Tibial artery (tissue), 4 donors: ENCODE results near the gene AQP3.
A peak's percentile ranks its signal among the peaks of the same experiment; 100 is the strongest.

Source experiments
- DNase-seq, 2 donors: peaks; one replicate each; pipeline ENCODE4 v3.0.0-alpha.2; 2019
- H3K27ac ChIP-seq, 2 donors: fragments of 200-600 bp; sonication (generic) in 1 of 2; 1 replicate in 1 of 2; 2 replicates in 1 of 2; pipeline ENCODE4 v1.5.1; 2018 to 2019; ENCODE audit warnings: mild to moderate bottlenecking in 1 of 2
- H3K27me3 ChIP-seq, 2 donors: fragments of 200-600 bp; sonication (generic) in 1 of 2; one replicate each; pipeline versions ENCODE4 v1.5.1 to v1.6.0; 2016 to 2019
- H3K36me3 ChIP-seq, 3 donors: fragments of 200-600 bp; sonication (generic) in 2 of 3; one replicate each; pipeline ENCODE4 v1.5.1; 2016 to 2019; ENCODE audit warnings: mild to moderate bottlenecking in 2 of 3
- H3K4me1 ChIP-seq, 4 donors: fragments of 200-600 bp; sonication (generic) in 2 of 4; 1 replicate in 3 of 4; 2 replicates in 1 of 4; pipeline ENCODE4 v1.5.1; 2016 to 2019
- H3K4me3 ChIP-seq, 2 donors: fragments of 200-600 bp; sonication (generic) in 1 of 2; 1 replicate in 1 of 2; 2 replicates in 1 of 2; pipeline ENCODE4 v1.5.1; 2018 to 2019; ENCODE audit warnings: mild to moderate bottlenecking in 2 of 2
- H3K9me3 ChIP-seq, 3 donors: fragments of 200-600 bp; sonication (generic) in 1 of 3; one replicate each; pipeline ENCODE4 v1.5.1; 2016 to 2019
- intact Hi-C: fragments of 100-400 bp; cut with DNase I; formaldehyde crosslinking; loops from one replicate; pipeline ENCODE4 v1.15.0; 2023; ENCODE audit warnings: low total_unique reads
- TF ChIP-seq, protein P1 (sequence below), 2 experiments: fragments of 200-600 bp in 1 of 2; fragments of 450-650 bp in 1 of 2; IDR thresholded peaks; one replicate each; pipeline ENCODE4 v1.5.1; 2017 to 2019; ENCODE audit warnings: antibody characterized with exemption in 2 of 2, mild to moderate bottlenecking in 1 of 2, moderate library complexity in 1 of 2

Gene AQP3

DNA sequence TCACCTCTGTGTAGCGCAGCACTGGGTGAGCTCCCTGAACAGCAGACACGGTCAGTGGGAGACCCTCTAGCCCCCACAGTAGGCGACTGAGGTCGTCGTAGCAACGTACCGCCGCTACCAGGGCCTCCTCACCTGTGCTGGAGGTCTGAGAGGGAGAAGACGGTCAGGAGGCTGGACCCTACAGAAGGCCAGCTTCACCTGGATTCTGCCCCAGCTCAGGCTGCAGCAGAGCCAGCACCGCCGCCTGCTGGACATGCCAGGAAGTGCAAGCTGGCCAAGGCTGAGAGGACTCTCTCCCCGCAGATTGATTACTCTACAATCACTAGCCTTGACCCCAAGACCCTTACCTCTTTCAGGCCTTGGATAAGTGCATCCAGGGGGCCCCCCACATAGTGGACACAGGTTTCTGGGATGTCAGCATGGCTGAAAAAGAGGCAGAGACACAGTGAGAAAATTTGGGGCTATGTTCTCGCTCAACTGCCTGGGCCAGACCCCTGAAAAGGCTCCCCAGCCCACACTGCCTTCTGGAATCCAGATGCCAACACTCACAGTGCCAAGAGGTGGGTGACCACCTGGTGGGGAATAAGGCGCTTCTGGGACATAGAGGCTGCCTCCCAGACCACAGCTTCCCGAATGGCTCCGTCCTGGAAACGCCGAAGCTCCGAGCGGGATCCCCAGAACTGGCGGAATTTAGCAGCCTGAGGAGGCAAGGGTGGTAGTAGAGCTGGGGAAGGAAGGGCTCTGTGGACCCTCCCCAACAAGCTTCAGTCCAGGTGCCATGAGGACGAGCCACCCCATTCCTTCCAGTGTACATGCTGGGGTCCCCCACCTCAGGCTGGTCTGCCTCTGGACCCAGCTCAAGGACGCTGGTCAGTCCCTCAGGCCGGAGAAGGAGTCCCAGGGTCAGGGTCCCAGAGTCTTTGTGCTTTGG is 19.4 kb upstream of the AQP3 start:
- peaks cover 85 to 100% (median 96%) of the 10 kb centered on the region in 3 donors for H3K36me3 ChIP-seq

DNA sequence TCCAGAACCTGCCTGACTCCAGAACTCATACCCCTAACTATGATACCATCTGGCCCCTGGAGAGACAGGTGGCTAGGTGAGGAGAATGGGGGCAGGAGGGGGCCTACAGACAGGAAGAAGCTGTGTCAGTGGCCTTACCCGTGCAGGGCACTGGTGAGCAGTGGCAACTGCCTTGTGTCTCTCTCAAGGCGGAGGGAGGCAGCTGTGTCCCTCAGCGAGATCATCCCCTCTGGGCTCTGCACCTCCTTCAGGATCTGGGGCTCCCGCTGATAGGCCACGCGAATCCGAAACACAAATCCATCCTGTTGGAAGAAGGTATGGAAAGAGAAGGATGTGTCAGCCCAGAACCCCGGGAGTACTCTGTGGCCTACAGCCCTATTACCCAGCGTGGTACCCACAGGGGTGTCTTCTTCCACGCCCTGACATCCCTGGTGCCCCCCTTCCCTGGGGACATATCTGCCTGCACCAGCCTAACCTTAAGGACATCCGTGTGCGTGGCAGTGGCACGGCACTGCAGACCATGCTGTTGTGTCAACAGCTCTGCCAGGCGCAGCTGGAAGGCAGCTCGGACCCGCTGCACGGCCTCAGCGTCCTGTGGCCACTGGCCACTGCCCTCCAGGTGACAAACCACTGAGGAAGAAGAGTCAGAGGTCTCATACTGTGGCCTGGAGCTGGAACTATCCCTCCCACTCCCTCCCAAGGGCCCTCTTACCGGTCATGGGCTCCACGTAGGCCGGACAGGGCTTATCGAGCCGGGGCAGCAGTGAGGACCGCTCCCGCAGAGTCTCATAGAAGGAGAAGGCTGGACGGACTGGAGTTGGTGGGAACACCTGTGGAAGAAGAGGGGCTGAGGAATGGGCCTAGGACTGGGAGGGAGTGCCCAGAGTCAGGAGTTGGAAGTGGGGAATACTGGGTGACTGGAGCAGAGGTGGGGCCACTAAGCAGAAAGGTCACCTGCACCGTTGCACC is 18.5 kb upstream of the AQP3 start:
- TF ChIP-seq, protein P1, sequence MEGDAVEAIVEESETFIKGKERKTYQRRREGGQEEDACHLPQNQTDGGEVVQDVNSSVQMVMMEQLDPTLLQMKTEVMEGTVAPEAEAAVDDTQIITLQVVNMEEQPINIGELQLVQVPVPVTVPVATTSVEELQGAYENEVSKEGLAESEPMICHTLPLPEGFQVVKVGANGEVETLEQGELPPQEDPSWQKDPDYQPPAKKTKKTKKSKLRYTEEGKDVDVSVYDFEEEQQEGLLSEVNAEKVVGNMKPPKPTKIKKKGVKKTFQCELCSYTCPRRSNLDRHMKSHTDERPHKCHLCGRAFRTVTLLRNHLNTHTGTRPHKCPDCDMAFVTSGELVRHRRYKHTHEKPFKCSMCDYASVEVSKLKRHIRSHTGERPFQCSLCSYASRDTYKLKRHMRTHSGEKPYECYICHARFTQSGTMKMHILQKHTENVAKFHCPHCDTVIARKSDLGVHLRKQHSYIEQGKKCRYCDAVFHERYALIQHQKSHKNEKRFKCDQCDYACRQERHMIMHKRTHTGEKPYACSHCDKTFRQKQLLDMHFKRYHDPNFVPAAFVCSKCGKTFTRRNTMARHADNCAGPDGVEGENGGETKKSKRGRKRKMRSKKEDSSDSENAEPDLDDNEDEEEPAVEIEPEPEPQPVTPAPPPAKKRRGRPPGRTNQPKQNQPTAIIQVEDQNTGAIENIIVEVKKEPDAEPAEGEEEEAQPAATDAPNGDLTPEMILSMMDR (IDR thresholded peaks at IDR 0.05), result no peak
- DNase-seq, result no peak
- intact Hi-C loops, result loop anchor here (5.0 kb wide), 1 partner anchor 94 kb away; no protein-coding TSS in a partner anchor
- Histone ChIP-seq H3K9me3 (no peaks in the 10 kb centered on the region), H3K36me3 (peaks cover 79 to 100% (median 94%) of the 10 kb centered on the region in 3 donors), H3K27me3 (no peaks in the 10 kb centered on the region), H3K27ac (no peak overlapping the region), H3K4me3 (no peak overlapping the region), H3K4me1 (no peaks in the 10 kb centered on the region)

More for the DNA sequence above, 19.4 kb upstream of the AQP3 start:
- Histone ChIP-seq H3K9me3 (no peaks in the 10 kb centered on the region), H3K27ac (no peak overlapping the region), H3K27me3 (no peaks in the 10 kb centered on the region), H3K4me3 (no peak overlapping the region), H3K4me1 (peaks cover 0 to 1% (median under 1%) of the 10 kb centered on the region in 4 donors)
- TF ChIP-seq, protein P1 (IDR thresholded peaks at IDR 0.05), result peak; percentile 80 to 93
- DNase-seq, result peak; percentile 45 to 77
- intact Hi-C loops, result loop anchor here (5.0 kb wide), 1 partner anchor 95 kb away; no protein-coding TSS in a partner anchor

DNA sequence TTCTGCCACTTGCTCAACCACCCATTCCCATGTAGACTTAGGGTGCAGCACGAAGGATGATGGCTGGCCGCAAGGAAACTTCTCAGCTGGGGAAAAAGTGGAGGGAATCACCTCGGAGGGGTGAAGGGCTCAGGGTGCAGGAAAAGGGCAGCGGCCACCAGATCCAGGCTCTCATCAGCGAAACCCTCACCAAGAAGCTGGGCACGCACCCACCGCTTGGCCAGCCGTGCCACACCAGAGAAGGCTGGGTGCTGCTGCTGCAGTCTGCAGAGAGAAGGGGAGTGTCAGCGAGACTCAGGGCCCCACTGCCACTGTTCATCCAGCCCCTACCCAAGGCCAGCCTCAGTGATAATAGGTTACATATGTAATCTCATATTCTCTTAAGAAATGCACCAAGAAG is 17.7 kb upstream of the AQP3 start:
- intact Hi-C loops, result loop anchor here (5.0 kb wide), 1 partner anchor 93 kb away; no protein-coding TSS in a partner anchor
- DNase-seq, result no peak
- TF ChIP-seq, protein P1 (IDR thresholded peaks at IDR 0.05), result no peak
- no peaks in the 10 kb centered on the region for H3K4me1 ChIP-seq
- no peak overlapping the region for H3K27ac ChIP-seq
- H3K4me3 ChIP-seq, result no peak overlapping the region
- peaks cover 79 to 100% (median 92%) of the 10 kb centered on the region in 3 donors for H3K36me3 ChIP-seq
- no peaks in the 10 kb centered on the region for H3K9me3 ChIP-seq
- no peaks in the 10 kb centered on the region for H3K27me3 ChIP-seq

DNA sequence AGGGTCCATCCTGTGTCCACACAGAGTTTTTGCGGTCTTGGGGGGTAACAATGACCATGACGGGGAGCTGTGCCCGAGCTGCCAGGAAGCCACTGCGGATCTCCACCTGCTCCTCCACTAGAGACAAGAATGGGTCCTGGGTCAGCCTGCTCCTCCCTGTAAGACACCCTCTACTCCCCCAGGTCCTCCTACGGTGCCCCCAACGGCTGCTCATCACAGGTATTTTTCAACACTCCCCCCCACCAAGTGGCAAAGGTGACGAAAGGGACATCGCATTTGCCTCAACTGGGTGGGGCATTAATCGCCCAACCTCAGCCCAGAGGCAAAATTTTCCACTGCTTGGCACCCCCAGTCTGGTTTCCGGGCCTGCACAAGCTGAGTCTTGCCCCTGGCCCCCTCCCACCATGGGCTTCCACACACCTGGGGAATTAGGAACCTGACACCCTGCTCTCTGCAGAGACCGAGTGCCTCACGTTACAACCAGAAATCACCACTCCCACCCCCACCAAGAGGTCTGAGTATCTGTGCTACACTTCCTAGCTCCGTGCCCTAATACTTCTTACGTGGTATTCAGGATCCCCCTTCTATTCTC is 16.7 kb upstream of the AQP3 start:
- Histone ChIP-seq H3K9me3 (no peaks in the 10 kb centered on the region), H3K4me3 (no peak overlapping the region), H3K27me3 (no peaks in the 10 kb centered on the region), H3K4me1 (no peaks in the 10 kb centered on the region), H3K36me3 (peaks cover 70 to 92% (median 82%) of the 10 kb centered on the region in 3 donors), H3K27ac (no peak overlapping the region)
- DNase-seq, result no peak
- intact Hi-C loops, result loop anchor here (5.0 kb wide), 1 partner anchor 57 kb away; no protein-coding TSS in a partner anchor
- TF ChIP-seq, protein P1 (IDR thresholded peaks at IDR 0.05), result no peak

DNA sequence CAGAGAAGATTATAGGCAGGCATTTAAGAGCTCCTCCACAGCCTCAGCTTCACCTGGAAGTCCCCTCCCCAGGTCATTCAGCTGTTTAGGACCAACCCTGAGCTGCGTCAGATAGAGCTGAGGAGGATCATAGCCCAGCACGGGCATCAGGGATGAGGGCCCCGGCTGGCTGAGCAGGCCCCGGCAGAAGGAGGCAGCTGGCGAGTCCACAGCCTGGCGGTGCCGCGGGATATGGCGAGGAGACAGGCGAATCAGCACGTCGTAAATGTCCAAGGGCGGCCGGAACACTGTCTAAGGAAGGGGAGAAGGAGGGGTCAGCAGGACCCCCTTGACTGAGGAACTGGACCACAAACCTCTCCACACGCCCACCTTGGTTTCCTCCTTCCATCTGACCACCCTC is 15.8 kb upstream of the AQP3 start:
- no peaks in the 10 kb centered on the region for H3K4me1 ChIP-seq
- no peaks in the 10 kb centered on the region for H3K27me3 ChIP-seq
- H3K36me3 ChIP-seq, result peaks cover 60 to 82% (median 72%) of the 10 kb centered on the region in 3 donors
- no peak overlapping the region for H3K4me3 ChIP-seq
- no peak overlapping the region for H3K27ac ChIP-seq
- H3K9me3 ChIP-seq, result no peaks in the 10 kb centered on the region
- DNase-seq, result no peak
- intact Hi-C loops, result loop anchor here (5.0 kb wide), 1 partner anchor 56 kb away; no protein-coding TSS in a partner anchor
- TF ChIP-seq, protein P1 (IDR thresholded peaks at IDR 0.05), result no peak
